ENCODE measurements around the gene PEX11G. TPM values are rescaled to one million over a fixed set of nuclear protein-coding genes. Genes with fewer than 3 reads are reported as not detected.

PEX11G gene
- total and polyA plus RNA-seq, 2 experiments from 2014 or later = 2.2 TPM

DNA sequence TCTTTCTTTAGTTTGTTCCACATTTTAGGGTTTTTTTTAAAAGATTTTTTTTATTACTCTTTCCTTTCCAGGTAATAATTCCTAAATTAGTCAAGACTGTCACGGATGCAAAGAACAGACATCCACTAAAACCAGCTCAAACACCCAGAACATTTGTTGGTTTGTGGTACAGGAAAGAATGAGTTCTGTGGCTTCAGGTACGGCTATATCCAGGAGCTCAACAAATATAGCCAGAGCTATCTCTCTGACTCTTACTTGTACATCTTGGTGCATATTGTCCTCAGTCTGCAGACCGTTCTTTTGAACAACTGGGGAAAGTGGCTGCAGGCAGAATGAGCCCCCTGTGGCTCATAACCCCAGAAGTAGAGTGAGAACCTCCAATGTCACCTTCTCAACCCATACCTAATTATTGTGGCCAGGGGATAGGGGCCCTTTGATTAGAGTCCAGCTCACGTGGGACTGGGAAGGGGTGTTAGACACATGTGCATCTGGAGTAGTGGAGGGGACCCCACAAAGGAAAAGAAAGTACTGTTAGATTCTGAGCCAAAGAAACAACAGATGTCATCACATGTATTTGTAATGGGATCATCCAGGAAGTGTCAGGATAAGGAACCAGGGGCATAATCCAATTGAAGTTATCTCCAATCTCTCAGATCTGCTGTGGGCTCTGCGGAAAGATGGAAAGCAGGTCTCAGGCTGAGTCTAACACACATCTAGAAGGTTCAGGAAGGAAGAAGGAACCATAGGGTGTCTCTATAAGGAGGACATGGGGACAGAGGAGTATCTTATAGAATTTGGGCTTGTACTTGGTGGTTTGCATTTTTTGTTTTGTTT is 25.2 kb upstream of the PEX11G start (continued):
- TF ChIP-seq, protein P1, sequence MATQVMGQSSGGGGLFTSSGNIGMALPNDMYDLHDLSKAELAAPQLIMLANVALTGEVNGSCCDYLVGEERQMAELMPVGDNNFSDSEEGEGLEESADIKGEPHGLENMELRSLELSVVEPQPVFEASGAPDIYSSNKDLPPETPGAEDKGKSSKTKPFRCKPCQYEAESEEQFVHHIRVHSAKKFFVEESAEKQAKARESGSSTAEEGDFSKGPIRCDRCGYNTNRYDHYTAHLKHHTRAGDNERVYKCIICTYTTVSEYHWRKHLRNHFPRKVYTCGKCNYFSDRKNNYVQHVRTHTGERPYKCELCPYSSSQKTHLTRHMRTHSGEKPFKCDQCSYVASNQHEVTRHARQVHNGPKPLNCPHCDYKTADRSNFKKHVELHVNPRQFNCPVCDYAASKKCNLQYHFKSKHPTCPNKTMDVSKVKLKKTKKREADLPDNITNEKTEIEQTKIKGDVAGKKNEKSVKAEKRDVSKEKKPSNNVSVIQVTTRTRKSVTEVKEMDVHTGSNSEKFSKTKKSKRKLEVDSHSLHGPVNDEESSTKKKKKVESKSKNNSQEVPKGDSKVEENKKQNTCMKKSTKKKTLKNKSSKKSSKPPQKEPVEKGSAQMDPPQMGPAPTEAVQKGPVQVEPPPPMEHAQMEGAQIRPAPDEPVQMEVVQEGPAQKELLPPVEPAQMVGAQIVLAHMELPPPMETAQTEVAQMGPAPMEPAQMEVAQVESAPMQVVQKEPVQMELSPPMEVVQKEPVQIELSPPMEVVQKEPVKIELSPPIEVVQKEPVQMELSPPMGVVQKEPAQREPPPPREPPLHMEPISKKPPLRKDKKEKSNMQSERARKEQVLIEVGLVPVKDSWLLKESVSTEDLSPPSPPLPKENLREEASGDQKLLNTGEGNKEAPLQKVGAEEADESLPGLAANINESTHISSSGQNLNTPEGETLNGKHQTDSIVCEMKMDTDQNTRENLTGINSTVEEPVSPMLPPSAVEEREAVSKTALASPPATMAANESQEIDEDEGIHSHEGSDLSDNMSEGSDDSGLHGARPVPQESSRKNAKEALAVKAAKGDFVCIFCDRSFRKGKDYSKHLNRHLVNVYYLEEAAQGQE (IDR thresholded peaks at IDR 0.05; ENCODE audit: unreplicated experiment) = no peak
- TF ChIP-seq, protein P2, sequence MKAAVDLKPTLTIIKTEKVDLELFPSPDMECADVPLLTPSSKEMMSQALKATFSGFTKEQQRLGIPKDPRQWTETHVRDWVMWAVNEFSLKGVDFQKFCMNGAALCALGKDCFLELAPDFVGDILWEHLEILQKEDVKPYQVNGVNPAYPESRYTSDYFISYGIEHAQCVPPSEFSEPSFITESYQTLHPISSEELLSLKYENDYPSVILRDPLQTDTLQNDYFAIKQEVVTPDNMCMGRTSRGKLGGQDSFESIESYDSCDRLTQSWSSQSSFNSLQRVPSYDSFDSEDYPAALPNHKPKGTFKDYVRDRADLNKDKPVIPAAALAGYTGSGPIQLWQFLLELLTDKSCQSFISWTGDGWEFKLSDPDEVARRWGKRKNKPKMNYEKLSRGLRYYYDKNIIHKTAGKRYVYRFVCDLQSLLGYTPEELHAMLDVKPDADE (IDR thresholded peaks at IDR 0.05) = no peak
- TF ChIP-seq CREB1 (CRISPR knock-in tag; IDR thresholded peaks at IDR 0.05; ENCODE audit: low read depth) (no peak), POLR2AphosphoS5 (IDR thresholded peaks at IDR 0.05; ENCODE audit: low read depth) (no peak)

DNA sequence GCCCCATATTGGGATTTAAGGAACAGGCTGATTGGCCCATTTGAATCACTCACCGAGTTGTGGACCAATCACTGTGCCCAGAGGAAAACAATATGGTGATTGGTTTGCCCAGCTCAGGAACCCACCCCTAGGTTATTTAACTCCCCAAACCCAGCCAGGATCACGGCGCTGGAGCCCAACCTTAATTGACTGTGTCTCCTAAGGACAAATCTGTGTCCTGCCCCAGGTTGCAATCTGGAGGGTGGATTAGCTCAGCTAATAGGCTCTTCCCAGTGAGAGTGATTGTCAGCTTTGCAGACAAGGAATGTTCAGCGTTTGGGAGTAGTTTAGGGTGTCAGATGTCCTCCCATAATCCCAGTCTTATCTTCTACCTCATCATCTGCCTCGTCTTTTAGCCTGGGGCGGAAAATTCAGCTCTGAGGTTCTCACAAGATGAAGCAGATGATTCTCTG is 23.6 kb upstream of the PEX11G start:
- H3K4me1 ChIP-seq (ENCODE audit: insufficient read depth) = peaks cover 13% of the 10 kb centered on the region
- ATAC-seq = no peak
- H3K27ac Mint-ChIP-seq = no peak overlapping the region

More for the DNA sequence above, 23.6 kb upstream of the PEX11G start:
- DNase-seq (ENCODE audit: low spot score) = peak; percentile 53
- H4K20me1 ChIP-seq (replicated peaks; ENCODE audit: insufficient read depth) = no peaks in the 10 kb centered on the region
- no peak overlapping the region for H3K4me3 ChIP-seq
- H3K36me3 ChIP-seq (ENCODE audit: insufficient read depth) = no peaks in the 10 kb centered on the region
- 0 out of 2 replicates have a peak, but pooled peaks cover 1% of the 10 kb centered on the region for H3F3A ChIP-seq (replicated peaks; ENCODE audit: low read depth)
- H3K4me2 ChIP-seq = no peak overlapping the region
- H3K79me2 ChIP-seq (replicated peaks; ENCODE audit: insufficient read depth) = no peaks in the 10 kb centered on the region; the same call in 1 of the 2 replicates
- no peaks in the 10 kb centered on the region; the same call in 2 of the 3 replicates for H3K36me3 Mint-ChIP-seq (ENCODE audit: low read depth)
- H3K27ac ChIP-seq (ENCODE audit: low read depth) = no peak overlapping the region
- no peaks in the 10 kb centered on the region for H3K27me3 ChIP-seq (ENCODE audit: insufficient read depth)
- H3K4me3 Mint-ChIP-seq = no peak overlapping the region
- peaks cover 3% of the 10 kb centered on the region; the same call in 1 of the 2 replicates for H3K9me2 ChIP-seq (ENCODE audit: insufficient read depth)
- peaks cover 15% of the 10 kb centered on the region for H3K27me3 Mint-ChIP-seq (ENCODE audit: insufficient read depth, low read depth, poor library complexity)
- H3K4me1 Mint-ChIP-seq = peaks cover 17% of the 10 kb centered on the region
- peaks cover 3% of the 10 kb centered on the region; the same call in 2 of the 3 replicates for H3K9me3 Mint-ChIP-seq
- no peak overlapping the region for H2AFZ ChIP-seq
- no peak for TF ChIP-seq CREB1 (CRISPR knock-in tag; IDR thresholded peaks at IDR 0.05; ENCODE audit: low read depth)
- TF ChIP-seq, protein P1 (IDR thresholded peaks at IDR 0.05; ENCODE audit: unreplicated experiment) = no peak
- no peak for TF ChIP-seq STAT1 (IDR thresholded peaks at IDR 0.05; ENCODE audit: unreplicated experiment)
- TF ChIP-seq ZNF331 (CRISPR knock-in tag; IDR thresholded peaks at IDR 0.05; ENCODE audit: low read depth) = no peak
- TF ChIP-seq, protein P2 (IDR thresholded peaks at IDR 0.05) = no peak

All from GM23338 (cell line).